NCI-H1694 (cell line): Measurements from ENCODE around the gene SLC38A7.
A peak's percentile ranks its signal among the peaks of the same experiment; 100 is the strongest.
"Not testable (repeated sequence)": the region's sequence is repeated elsewhere in the genome, so short reads cannot be mapped to it uniquely, and the experiment has no call there.

Experiments used
- DNase-seq: peaks from one replicate; lab custom pipeline; 2025; lab: John Stamatoyannopoulos, UW

Gene SLC38A7

GRCh38 chr16:58684354-58685083 lies at the start of gene SLC38A7:
SLC38A7 (minus strand) TSS chr16:58684770; CDS start chr16:58680126, 4,644 bp downstream.
- no peak for DNase-seq

GRCh38 chr16:58733671-58734458 lies 49.3 kb upstream of the SLC38A7 start, which contains the start of gene GOT2:
GOT2 (minus strand) TSS chr16:58734316; CDS start chr16:58734228, 88 bp downstream.
- DNase-seq = peak; percentile 18

- no peak for DNase-seq
These were observed 48.7 kb upstream of the SLC38A7 start for GRCh38 chr16:58733248-58733670.

GRCh38 chr16:58732545-58733247 lies 48.1 kb upstream of the SLC38A7 start:
- DNase-seq = no peak

GRCh38 chr16:58730724-58731370 lies 46.3 kb upstream of the SLC38A7 start:
- DNase-seq = no peak

- no peak for DNase-seq
These were observed 43.4 kb upstream of the SLC38A7 start for GRCh38 chr16:58727796-58728568.

GRCh38 chr16:58727028-58727781 lies 42.6 kb upstream of the SLC38A7 start:
- DNase-seq = no peak

GRCh38 chr16:58723109-58723508 lies 38.5 kb upstream of the SLC38A7 start:
- DNase-seq = no peak

GRCh38 chr16:58717994-58718393 lies 33.4 kb upstream of the SLC38A7 start:
- no peak for DNase-seq

- DNase-seq = no peak
These were observed 31.9 kb upstream of the SLC38A7 start for GRCh38 chr16:58716468-58716867.

GRCh38 chr16:58713742-58714141 lies 29.2 kb upstream of the SLC38A7 start:
- DNase-seq = no peak

GRCh38 chr16:58709333-58709732 lies 24.8 kb upstream of the SLC38A7 start:
- no peak for DNase-seq

GRCh38 chr16:58699151-58699550 lies 14.6 kb upstream of the SLC38A7 start:
- no peak for DNase-seq

- no peak for DNase-seq
These were observed 10.8 kb upstream of the SLC38A7 start for GRCh38 chr16:58695368-58695767.

GRCh38 chr16:58692450-58692849 lies 7.9 kb upstream of the SLC38A7 start:
- no peak for DNase-seq

- DNase-seq = not testable (repeated sequence)
These were observed 2.6 kb upstream of the SLC38A7 start for GRCh38 chr16:58686985-58687706.

- DNase-seq = no peak
These were observed 497 bp upstream of the SLC38A7 start for GRCh38 chr16:58685084-58685449.

- no peak for DNase-seq
These were observed 593 bp downstream of the SLC38A7 start for GRCh38 chr16:58684001-58684353.

- DNase-seq = no peak
These were observed 4.8 kb downstream of the SLC38A7 start for GRCh38 chr16:58679763-58680162.

GRCh38 chr16:58678716-58679115 lies 5.9 kb downstream of the SLC38A7 start:
- no peak for DNase-seq
